Panc1 (cell line): Measurements from ENCODE around the gene MYLIP. TPM values are rescaled to one million over a fixed set of nuclear protein-coding genes. Genes with fewer than 3 reads are reported as not detected.

Source experiments
- ATAC-seq: fragments of 200-7000 bp; cut with Tn5 transposase; 2 replicates; pipeline ENCODE4 v1.9.1; 2020; ENCODE audit warnings: mild to moderate bottlenecking, moderate library complexity
- BruUV-seq: library from RNA; stranded (reverse); fragments of 400-500 nt; replicated peaks from 2 replicates; lab custom pipeline; 2021; lab: Mats Ljungman, UMichigan
- CTCF ChIA-PET: fragments of 300-600 bp; sonication (Branson Sonifier 250); formaldehyde crosslinking; loops from one replicate; lab custom pipeline; 2022; ENCODE audit warnings: antibody characterized with exemption; lab: Charles Lee
- POLR2A ChIA-PET: fragments of 300-600 bp; sonication (Branson Sonifier 250); formaldehyde crosslinking; loops from one replicate; lab custom pipeline; 2022; ENCODE audit warnings: antibody characterized with exemption; lab: Charles Lee
- DNase-seq: peaks from one replicate; pipeline ENCODE4 v3.0.0-alpha.2; 2010; ENCODE audit warnings: low read depth, low spot score
- H3K27ac ChIP-seq: 2 replicates; pipeline ENCODE4 v1.5.1; 2011; ENCODE audit warnings: mild to moderate bottlenecking, low read length, inconsistent platforms
- H3K27me3 ChIP-seq: fragments of 200-500 bp; sonication (Bioruptor generic); 2 replicates; pipeline ENCODE4 v1.6.0; 2014; ENCODE audit warnings: low read length, inconsistent platforms; ENCODE audit not compliant: control insufficient read depth, insufficient read depth
- H3K36me3 ChIP-seq: fragments of 200-500 bp; sonication (Bioruptor generic); 2 replicates; pipeline ENCODE4 v1.5.1; 2014; ENCODE audit warnings: inconsistent platforms, mild to moderate bottlenecking, low read length, moderate library complexity; ENCODE audit not compliant: control insufficient read depth, insufficient read depth
- H3K4me1 ChIP-seq: 2 replicates; pipeline ENCODE4 v1.5.1; 2011; ENCODE audit warnings: inconsistent platforms, mild to moderate bottlenecking, low read length, moderate library complexity; ENCODE audit not compliant: control insufficient read depth, insufficient read depth
- H3K4me3 ChIP-seq, 2 experiments: 2 replicates each; pipeline ENCODE4 v1.5.1; 2011 to 2012; ENCODE audit warnings: low read depth in 2 of 2, low read length in 2 of 2, mild to moderate bottlenecking in 2 of 2, inconsistent platforms in 1 of 2, moderate library complexity in 1 of 2
- H3K9me3 ChIP-seq: fragments of 200-500 bp; sonication (Bioruptor generic); 2 replicates; pipeline ENCODE4 v1.5.1; 2014; ENCODE audit warnings: low read depth, mild to moderate bottlenecking, inconsistent platforms, low read length, moderate library complexity; ENCODE audit not compliant: control insufficient read depth, insufficient read depth
- POLR2AphosphoS5 ChIP-seq: IDR thresholded peaks from 2 replicates; pipeline ENCODE4 v1.6.1; 2012; ENCODE audit warnings: mild to moderate bottlenecking, low read depth, low read length, moderate library complexity
- SIN3A ChIP-seq: IDR thresholded peaks from 2 replicates; pipeline ENCODE4 v1.6.1; 2012; ENCODE audit warnings: low read depth, mild to moderate bottlenecking, low read length, moderate library complexity, borderline replicate concordance; ENCODE audit not compliant: insufficient read depth
- TCF7L2 ChIP-seq: IDR thresholded peaks from 2 replicates; pipeline ENCODE4 v1.6.1; 2011; ENCODE audit warnings: mild to moderate bottlenecking, low read depth, low read length, inconsistent platforms
- in situ Hi-C: cut with HindIII; loops from 2 replicates; pipeline ENCODE4 v1.10.0; 2016; ENCODE audit warnings: low sequenced_read_pairs, low pct_unique_long_range_greater_than_20kb
- intact Hi-C: fragments of 100-400 bp; cut with micrococcal nuclease; formaldehyde crosslinking; loops from one replicate; pipeline ENCODE4 v1.10.0; 2022; ENCODE audit not compliant: unreplicated experiment
- total RNA-seq: library from RNA; stranded (reverse); gene quantifications from one replicate; pipeline ENCODE4 v1.2.1, GENCODE V29; 2021; ENCODE audit not compliant: unreplicated experiment
- TF ChIP-seq, protein P1 (sequence below), 2 experiments: IDR thresholded peaks; 2 replicates each; pipeline ENCODE4 v1.6.1; 2011 to 2012; ENCODE audit warnings: low read depth in 2 of 2, control low read depth in 1 of 2, low read length in 1 of 2, mild to moderate bottlenecking in 1 of 2, moderate library complexity in 1 of 2; ENCODE audit not compliant: insufficient read depth in 1 of 2
- TF ChIP-seq, protein P2 (sequence below): fragments of 450-650 bp; IDR thresholded peaks from 2 replicates; pipeline ENCODE4 v1.5.1; 2017; ENCODE audit warnings: mild to moderate bottlenecking

The MYLIP gene
- total RNA-seq, 1 experiment from 2014 or later: 12.7 TPM

DNA sequence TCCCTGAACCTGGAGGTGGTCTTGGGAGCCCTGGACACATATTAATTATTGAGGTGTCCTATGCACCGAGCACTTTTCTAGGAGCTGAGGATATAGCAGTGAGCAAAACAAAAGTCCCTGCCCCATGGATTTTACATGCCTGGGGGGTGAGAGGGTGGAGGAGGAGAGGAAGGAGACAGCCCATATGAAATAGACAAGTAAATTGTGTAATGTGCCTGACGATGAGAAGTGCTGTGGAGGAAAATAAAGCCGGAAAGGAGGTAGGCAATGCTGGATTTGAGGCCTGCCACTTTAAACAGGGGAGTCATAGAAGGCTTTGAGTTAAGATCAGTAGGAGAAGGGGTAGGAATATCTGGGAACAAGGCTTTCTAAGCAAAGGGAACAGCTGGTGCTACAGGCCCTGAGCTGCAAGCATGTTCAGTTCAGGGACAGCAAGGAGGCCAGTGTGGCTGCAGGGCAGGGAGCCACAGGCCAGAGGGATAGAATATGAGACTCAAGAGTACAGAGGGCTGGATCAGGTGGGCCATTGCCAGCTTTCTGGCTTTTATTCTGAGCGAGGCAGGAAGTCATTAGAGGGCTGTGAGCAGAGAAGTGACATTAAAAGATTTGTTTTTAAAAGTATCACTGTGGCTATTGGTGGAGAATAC, 19.1 kb upstream of the MYLIP start:
- intact Hi-C loops: no loop called here
- Histone ChIP-seq H3K27me3 (no peaks in the 10 kb centered on the region; the same call in 1 of the 2 replicates), H3K4me1 (no peaks in the 10 kb centered on the region), H3K9me3 (no peaks in the 10 kb centered on the region), H3K36me3 (no peaks in the 10 kb centered on the region), H3K27ac (no peak overlapping the region), H3K4me3 (no peak overlapping the region)
- POLR2A ChIA-PET: no interaction called here
- DNase-seq (no peak), ATAC-seq (no peak)
- TF ChIP-seq, protein P1, sequence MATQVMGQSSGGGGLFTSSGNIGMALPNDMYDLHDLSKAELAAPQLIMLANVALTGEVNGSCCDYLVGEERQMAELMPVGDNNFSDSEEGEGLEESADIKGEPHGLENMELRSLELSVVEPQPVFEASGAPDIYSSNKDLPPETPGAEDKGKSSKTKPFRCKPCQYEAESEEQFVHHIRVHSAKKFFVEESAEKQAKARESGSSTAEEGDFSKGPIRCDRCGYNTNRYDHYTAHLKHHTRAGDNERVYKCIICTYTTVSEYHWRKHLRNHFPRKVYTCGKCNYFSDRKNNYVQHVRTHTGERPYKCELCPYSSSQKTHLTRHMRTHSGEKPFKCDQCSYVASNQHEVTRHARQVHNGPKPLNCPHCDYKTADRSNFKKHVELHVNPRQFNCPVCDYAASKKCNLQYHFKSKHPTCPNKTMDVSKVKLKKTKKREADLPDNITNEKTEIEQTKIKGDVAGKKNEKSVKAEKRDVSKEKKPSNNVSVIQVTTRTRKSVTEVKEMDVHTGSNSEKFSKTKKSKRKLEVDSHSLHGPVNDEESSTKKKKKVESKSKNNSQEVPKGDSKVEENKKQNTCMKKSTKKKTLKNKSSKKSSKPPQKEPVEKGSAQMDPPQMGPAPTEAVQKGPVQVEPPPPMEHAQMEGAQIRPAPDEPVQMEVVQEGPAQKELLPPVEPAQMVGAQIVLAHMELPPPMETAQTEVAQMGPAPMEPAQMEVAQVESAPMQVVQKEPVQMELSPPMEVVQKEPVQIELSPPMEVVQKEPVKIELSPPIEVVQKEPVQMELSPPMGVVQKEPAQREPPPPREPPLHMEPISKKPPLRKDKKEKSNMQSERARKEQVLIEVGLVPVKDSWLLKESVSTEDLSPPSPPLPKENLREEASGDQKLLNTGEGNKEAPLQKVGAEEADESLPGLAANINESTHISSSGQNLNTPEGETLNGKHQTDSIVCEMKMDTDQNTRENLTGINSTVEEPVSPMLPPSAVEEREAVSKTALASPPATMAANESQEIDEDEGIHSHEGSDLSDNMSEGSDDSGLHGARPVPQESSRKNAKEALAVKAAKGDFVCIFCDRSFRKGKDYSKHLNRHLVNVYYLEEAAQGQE (IDR thresholded peaks at IDR 0.05; ENCODE audit: insufficient read depth in 1 of 2, low read depth in 2 of 2, low read length in 1 of 2): no peak
- TF ChIP-seq, protein P2, sequence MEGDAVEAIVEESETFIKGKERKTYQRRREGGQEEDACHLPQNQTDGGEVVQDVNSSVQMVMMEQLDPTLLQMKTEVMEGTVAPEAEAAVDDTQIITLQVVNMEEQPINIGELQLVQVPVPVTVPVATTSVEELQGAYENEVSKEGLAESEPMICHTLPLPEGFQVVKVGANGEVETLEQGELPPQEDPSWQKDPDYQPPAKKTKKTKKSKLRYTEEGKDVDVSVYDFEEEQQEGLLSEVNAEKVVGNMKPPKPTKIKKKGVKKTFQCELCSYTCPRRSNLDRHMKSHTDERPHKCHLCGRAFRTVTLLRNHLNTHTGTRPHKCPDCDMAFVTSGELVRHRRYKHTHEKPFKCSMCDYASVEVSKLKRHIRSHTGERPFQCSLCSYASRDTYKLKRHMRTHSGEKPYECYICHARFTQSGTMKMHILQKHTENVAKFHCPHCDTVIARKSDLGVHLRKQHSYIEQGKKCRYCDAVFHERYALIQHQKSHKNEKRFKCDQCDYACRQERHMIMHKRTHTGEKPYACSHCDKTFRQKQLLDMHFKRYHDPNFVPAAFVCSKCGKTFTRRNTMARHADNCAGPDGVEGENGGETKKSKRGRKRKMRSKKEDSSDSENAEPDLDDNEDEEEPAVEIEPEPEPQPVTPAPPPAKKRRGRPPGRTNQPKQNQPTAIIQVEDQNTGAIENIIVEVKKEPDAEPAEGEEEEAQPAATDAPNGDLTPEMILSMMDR: no peak
- TF ChIP-seq POLR2AphosphoS5 (no peak), SIN3A (no peak), TCF7L2 (no peak)
- no TSS peak for BruUV-seq
- CTCF ChIA-PET: no interaction called here
- in situ Hi-C loops: no loop called here

DNA sequence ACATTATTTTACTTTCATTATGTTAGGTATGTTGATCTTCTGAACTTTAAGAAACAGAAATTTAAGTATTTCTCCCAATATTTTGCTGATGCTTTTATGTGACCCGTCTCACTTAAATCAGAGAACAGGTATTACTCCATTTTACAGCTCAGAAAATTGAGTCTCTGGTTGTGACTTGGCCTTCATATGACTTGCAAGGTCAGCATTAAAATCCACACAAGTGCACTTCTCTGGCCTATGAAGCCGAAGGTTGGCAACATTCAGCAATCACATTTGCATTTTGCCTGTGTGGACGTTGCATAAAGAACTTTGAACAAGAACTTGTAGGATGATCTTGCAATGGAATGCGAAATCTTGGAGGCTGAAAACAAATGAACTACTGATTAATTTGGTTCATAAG, 10.1 kb upstream of the MYLIP start:
- H3K4me1 ChIP-seq: no peaks in the 10 kb centered on the region
- DNase-seq (no peak), ATAC-seq (no peak)
- H3K9me3 ChIP-seq: no peaks in the 10 kb centered on the region
- peaks cover 15% of the 10 kb centered on the region for H3K27me3 ChIP-seq
- ChIA-PET CTCF (no interaction called here), POLR2A (no interaction called here)
- no peak overlapping the region for H3K27ac ChIP-seq
- intact Hi-C loops (no loop called here), in situ Hi-C loops (no loop called here)
- no peak overlapping the region for H3K4me3 ChIP-seq
- H3K36me3 ChIP-seq: no peaks in the 10 kb centered on the region
- no peak for TF ChIP-seq SIN3A
- TF ChIP-seq, protein P2: no peak
- TF ChIP-seq TCF7L2: no peak
- TF ChIP-seq, protein P1 (IDR thresholded peaks at IDR 0.05; ENCODE audit: insufficient read depth in 1 of 2, low read depth in 2 of 2, low read length in 1 of 2): no peak
- TF ChIP-seq POLR2AphosphoS5: no peak
- no TSS peak for BruUV-seq
